Ectodermal cell (in vitro differentiated cells): ENCODE results near the gene GNAO1. TPM values are rescaled to one million over a fixed set of nuclear protein-coding genes. Genes with fewer than 3 reads are reported as not detected.
A peak's percentile ranks its signal among the peaks of the same experiment; 100 is the strongest.

Source experiments
- H3K27ac ChIP-seq: 2 replicates; pipeline ENCODE4 v1.7.0; 2013; ENCODE audit warnings: mild to moderate bottlenecking, low read depth, low read length; ENCODE audit not compliant: insufficient read depth, poor library complexity, severe bottlenecking
- H3K27me3 ChIP-seq: 2 replicates; pipeline ENCODE4 v1.7.0; 2013; ENCODE audit warnings: mild to moderate bottlenecking, low read length; ENCODE audit not compliant: insufficient read depth, control insufficient read depth, poor library complexity, severe bottlenecking
- H3K36me3 ChIP-seq: one replicate; pipeline ENCODE4 v1.7.0; 2013; ENCODE audit warnings: low read length; ENCODE audit not compliant: control insufficient read depth, insufficient read depth
- H3K4me1 ChIP-seq: one replicate; pipeline ENCODE4 v1.7.0; 2013; ENCODE audit warnings: low read length; ENCODE audit not compliant: control insufficient read depth, insufficient read depth
- H3K4me3 ChIP-seq: 2 replicates; pipeline ENCODE4 v1.7.0; 2013; ENCODE audit warnings: low read depth, low read length, control low read depth; ENCODE audit not compliant: insufficient read depth
- H3K9me3 ChIP-seq: 2 replicates; pipeline ENCODE4 v1.7.0; 2013; ENCODE audit warnings: mild to moderate bottlenecking, low read length, moderate library complexity; ENCODE audit not compliant: control insufficient read depth
- WGBS, 2 experiments: methylation state at CpG; one replicate each; pipeline ENCODE4 v1.1.7; 2013; ENCODE audit warnings: missing lambda C conversion rate in 2 of 2; 5-methylcytosine and 5-hydroxymethylcytosine counted together
- polyA plus RNA-seq, 4 experiments: library from polyadenylated mRNA; stranded (reverse); fragments of 50-300 nt; gene quantifications; one replicate each; pipeline ENCODE4 v1.2.3, GENCODE V29; 2013

Gene GNAO1
- 17.1 TPM for polyA plus RNA-seq (2013, experiment 1 of 4)
- polyA plus RNA-seq (2013, experiment 2 of 4), result 12.8 TPM
- polyA plus RNA-seq (2013, experiment 3 of 4), result 12.5 TPM
- polyA plus RNA-seq (2013, experiment 4 of 4), result 12.4 TPM

GRCh38 chr16:56191156-56191815 lies at the start of gene GNAO1:
GNAO1 (plus strand) TSS chr16:56191489; CDS start chr16:56192236, 747 bp downstream.
- H3K36me3 ChIP-seq, result no peaks in the 10 kb centered on the region
- no peak within 1 kb of the TSS for H3K27ac ChIP-seq
- no peaks in the 10 kb centered on the region for H3K9me3 ChIP-seq
- H3K4me3 ChIP-seq, result peak within 1 kb of the TSS; percentile 72
- WGBS, 2 experiments, result 0 to 1% methylated on average over 91 of the region's 91 CpGs
- peaks cover 59% of the 10 kb centered on the region for H3K27me3 ChIP-seq
- peaks cover 11% of the 10 kb centered on the region for H3K4me1 ChIP-seq

GRCh38 chr16:56143666-56144065 lies 47.6 kb upstream of the GNAO1 start:
- H3K27me3 ChIP-seq, result no peaks in the 10 kb centered on the region
- no peak overlapping the region for H3K27ac ChIP-seq
- no peaks in the 10 kb centered on the region for H3K9me3 ChIP-seq
- whole genome bisulfite sequencing, 2 experiments, result 27 to 47% methylated on average over 1 of the region's 1 CpG
- no peaks in the 10 kb centered on the region for H3K4me1 ChIP-seq
- no peak overlapping the region for H3K4me3 ChIP-seq
- H3K36me3 ChIP-seq, result no peaks in the 10 kb centered on the region

- 92 to 95% methylated on average over 2 of the region's 2 CpGs for WGBS, 2 experiments
- Histone ChIP-seq H3K36me3 (no peaks in the 10 kb centered on the region), H3K27me3 (no peaks in the 10 kb centered on the region), H3K9me3 (no peaks in the 10 kb centered on the region), H3K4me1 (no peaks in the 10 kb centered on the region), H3K4me3 (no peak overlapping the region), H3K27ac (no peak overlapping the region)
These were observed 45.9 kb upstream of the GNAO1 start for GRCh38 chr16:56145369-56145768.

- no peak overlapping the region for H3K4me3 ChIP-seq
- 95 to 100% methylated on average over 1 of the region's 2 CpGs for WGBS, 2 experiments
- no peaks in the 10 kb centered on the region for H3K9me3 ChIP-seq
- no peaks in the 10 kb centered on the region for H3K4me1 ChIP-seq
- H3K27me3 ChIP-seq, result no peaks in the 10 kb centered on the region
- no peak overlapping the region for H3K27ac ChIP-seq
- no peaks in the 10 kb centered on the region for H3K36me3 ChIP-seq
These were observed 39.7 kb upstream of the GNAO1 start for GRCh38 chr16:56151621-56152020.

- Histone ChIP-seq H3K4me1 (no peaks in the 10 kb centered on the region), H3K9me3 (no peaks in the 10 kb centered on the region), H3K4me3 (no peak overlapping the region), H3K36me3 (no peaks in the 10 kb centered on the region), H3K27me3 (no peaks in the 10 kb centered on the region), H3K27ac (no peak overlapping the region)
- WGBS, 2 experiments, result 92 to 95% methylated on average over 4 of the region's 4 CpGs
These were observed 29.6 kb upstream of the GNAO1 start for GRCh38 chr16:56161658-56162057.

GRCh38 chr16:56163089-56163488 lies 28.2 kb upstream of the GNAO1 start:
- no peak overlapping the region for H3K27ac ChIP-seq
- WGBS, 2 experiments, result 90 to 96% methylated on average over 1 of the region's 1 CpG
- H3K36me3 ChIP-seq, result no peaks in the 10 kb centered on the region
- H3K4me1 ChIP-seq, result no peaks in the 10 kb centered on the region
- no peaks in the 10 kb centered on the region for H3K9me3 ChIP-seq
- no peak overlapping the region for H3K4me3 ChIP-seq
- no peaks in the 10 kb centered on the region for H3K27me3 ChIP-seq

GRCh38 chr16:56163938-56164337 lies 27.4 kb upstream of the GNAO1 start:
- 95 to 100% methylated on average over 2 of the region's 2 CpGs for WGBS, 2 experiments
- no peaks in the 10 kb centered on the region for H3K4me1 ChIP-seq
- no peak overlapping the region for H3K27ac ChIP-seq
- H3K27me3 ChIP-seq, result no peaks in the 10 kb centered on the region
- H3K36me3 ChIP-seq, result no peaks in the 10 kb centered on the region
- H3K4me3 ChIP-seq, result no peak overlapping the region
- no peaks in the 10 kb centered on the region for H3K9me3 ChIP-seq

- Histone ChIP-seq H3K27ac (no peak overlapping the region), H3K4me3 (no peak overlapping the region), H3K9me3 (no peaks in the 10 kb centered on the region), H3K27me3 (no peaks in the 10 kb centered on the region), H3K4me1 (no peaks in the 10 kb centered on the region), H3K36me3 (no peaks in the 10 kb centered on the region)
These were observed 26.7 kb upstream of the GNAO1 start for GRCh38 chr16:56164636-56165035.

- Histone ChIP-seq H3K4me3 (no peak overlapping the region), H3K27ac (no peak overlapping the region), H3K36me3 (no peaks in the 10 kb centered on the region), H3K27me3 (no peaks in the 10 kb centered on the region), H3K9me3 (no peaks in the 10 kb centered on the region), H3K4me1 (no peaks in the 10 kb centered on the region)
These were observed 16.9 kb upstream of the GNAO1 start for GRCh38 chr16:56174411-56174810.

- no peaks in the 10 kb centered on the region for H3K36me3 ChIP-seq
- peaks cover 3% of the 10 kb centered on the region for H3K9me3 ChIP-seq
- H3K4me3 ChIP-seq, result no peak overlapping the region
- H3K27ac ChIP-seq, result no peak overlapping the region
- H3K4me1 ChIP-seq, result no peaks in the 10 kb centered on the region
- H3K27me3 ChIP-seq, result no peaks in the 10 kb centered on the region
These were observed 9.9 kb upstream of the GNAO1 start for GRCh38 chr16:56181401-56181800.

GRCh38 chr16:56183266-56183665 lies 8.0 kb upstream of the GNAO1 start:
- Histone ChIP-seq H3K4me1 (no peaks in the 10 kb centered on the region), H3K36me3 (no peaks in the 10 kb centered on the region), H3K4me3 (no peak overlapping the region), H3K9me3 (peaks cover 3% of the 10 kb centered on the region), H3K27ac (no peak overlapping the region), H3K27me3 (peaks cover 3% of the 10 kb centered on the region)
- WGBS, 2 experiments, result 92 to 100% methylated on average over 1 to 2 of the region's 2 CpGs
